ENCODE results near the gene RB1.

Gene RB1

DNA sequence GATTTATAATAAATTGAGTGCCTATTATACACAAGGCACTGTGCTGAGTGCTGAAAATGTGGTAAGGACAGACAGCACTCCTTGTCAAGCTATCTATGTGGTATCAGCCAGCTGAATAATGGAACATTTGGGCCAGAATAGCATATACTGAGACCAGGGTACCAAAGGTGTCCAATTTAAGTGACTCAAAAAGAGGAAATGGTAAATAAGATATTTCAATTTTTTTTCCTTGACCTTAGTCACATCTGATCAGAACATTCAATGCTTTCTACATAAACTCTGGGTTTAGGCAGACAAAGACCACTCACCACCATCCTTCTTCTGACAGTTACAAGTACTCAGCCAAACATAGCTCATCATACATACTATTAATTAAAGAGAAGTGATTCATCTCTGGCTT lies 186.1 kb downstream of the RB1 start:
- ChIA-PET CTCF (no interaction called here), POLR2A (ENCODE audit: low non-redundant PET) (no interaction called here)
- TF ChIP-seq, protein P1, sequence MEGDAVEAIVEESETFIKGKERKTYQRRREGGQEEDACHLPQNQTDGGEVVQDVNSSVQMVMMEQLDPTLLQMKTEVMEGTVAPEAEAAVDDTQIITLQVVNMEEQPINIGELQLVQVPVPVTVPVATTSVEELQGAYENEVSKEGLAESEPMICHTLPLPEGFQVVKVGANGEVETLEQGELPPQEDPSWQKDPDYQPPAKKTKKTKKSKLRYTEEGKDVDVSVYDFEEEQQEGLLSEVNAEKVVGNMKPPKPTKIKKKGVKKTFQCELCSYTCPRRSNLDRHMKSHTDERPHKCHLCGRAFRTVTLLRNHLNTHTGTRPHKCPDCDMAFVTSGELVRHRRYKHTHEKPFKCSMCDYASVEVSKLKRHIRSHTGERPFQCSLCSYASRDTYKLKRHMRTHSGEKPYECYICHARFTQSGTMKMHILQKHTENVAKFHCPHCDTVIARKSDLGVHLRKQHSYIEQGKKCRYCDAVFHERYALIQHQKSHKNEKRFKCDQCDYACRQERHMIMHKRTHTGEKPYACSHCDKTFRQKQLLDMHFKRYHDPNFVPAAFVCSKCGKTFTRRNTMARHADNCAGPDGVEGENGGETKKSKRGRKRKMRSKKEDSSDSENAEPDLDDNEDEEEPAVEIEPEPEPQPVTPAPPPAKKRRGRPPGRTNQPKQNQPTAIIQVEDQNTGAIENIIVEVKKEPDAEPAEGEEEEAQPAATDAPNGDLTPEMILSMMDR (conservative IDR thresholded peaks at IDR 0.05; ENCODE audit: low read depth): no peak
- no peak for DNase-seq (ENCODE audit: low spot score)
- no peak overlapping the region for H3K27ac ChIP-seq

DNA sequence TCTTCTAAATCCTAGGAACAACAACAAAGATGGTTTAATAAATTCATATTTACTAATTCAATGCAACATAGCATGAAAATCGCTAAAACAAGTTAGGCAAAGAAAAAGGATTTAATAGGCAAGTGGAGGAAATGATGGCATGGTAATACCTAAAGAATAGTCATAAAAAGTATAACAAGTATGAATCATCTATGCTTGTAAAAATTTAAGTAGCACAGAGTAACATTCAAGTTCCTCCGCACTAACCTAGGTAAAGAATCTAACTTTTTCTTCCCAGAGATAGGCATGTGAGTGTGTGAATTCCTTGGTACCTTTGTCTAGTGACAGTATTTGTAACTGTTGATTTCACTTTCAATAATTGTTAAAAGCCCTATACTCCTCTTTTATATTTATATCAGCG lies 186.7 kb downstream of the RB1 start:
- CTCF ChIA-PET: no interaction called here
- POLR2A ChIA-PET (ENCODE audit: low non-redundant PET): no interaction called here
- H3K27ac ChIP-seq: no peak overlapping the region
- DNase-seq (ENCODE audit: low spot score): no peak
- TF ChIP-seq, protein P1 (conservative IDR thresholded peaks at IDR 0.05; ENCODE audit: low read depth): no peak

DNA sequence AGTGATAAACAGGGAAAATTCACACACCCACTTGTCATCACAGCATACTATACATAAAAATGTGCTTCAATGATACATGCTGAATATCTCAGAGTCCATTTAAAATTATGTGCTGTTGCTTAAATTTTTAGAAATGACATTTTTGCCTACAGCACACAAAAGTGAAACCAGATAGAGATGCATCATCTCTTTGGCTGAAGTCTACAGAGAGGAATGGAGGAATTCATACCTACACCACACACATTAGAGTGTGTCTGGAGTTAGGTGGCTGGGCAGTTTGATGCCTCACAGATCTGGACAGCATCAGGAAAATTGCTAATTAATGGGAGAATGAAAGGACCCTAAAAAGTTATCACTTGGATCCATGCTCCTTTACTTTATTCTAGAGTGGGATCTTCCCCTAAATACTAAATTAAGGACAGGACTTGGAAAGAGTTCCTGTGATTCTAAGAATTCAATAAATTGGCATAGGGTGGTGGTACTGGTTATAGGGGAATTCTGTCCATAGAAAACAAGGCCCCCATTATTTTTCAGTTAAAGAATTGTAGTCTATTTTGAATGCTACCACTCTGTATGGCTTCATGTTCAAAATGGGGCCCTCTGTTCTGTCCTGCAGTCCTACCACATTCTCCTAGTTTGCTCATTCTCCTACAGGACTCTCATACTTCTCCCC lies 188.0 kb downstream of the RB1 start:
- ChIA-PET POLR2A (ENCODE audit: low non-redundant PET) (no interaction called here), CTCF (no interaction called here)

DNA sequence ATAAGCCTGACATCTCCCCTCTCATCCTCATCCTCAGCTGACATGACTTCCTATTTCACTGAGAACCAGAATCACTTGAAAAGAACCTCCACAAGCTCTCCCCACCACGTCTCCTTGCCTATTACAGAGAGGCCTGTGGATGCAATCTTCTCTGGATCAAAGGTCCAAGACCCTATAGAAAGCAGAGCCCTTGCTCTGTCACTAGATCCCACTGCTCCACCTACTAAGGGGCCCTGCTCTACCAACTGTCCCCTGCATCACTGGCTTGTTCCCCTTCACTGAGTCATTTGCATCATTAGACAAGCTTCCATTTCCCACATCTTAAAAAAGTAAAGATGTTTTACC lies 188.5 kb downstream of the RB1 start:
- DNase-seq (ENCODE audit: low spot score): no peak
- CTCF ChIA-PET: no interaction called here
- TF ChIP-seq, protein P1 (conservative IDR thresholded peaks at IDR 0.05; ENCODE audit: low read depth): no peak
- POLR2A ChIA-PET (ENCODE audit: low non-redundant PET): no interaction called here
- H3K27ac ChIP-seq: no peak overlapping the region

More for the DNA sequence above, 188.0 kb downstream of the RB1 start:
- no peak overlapping the region for H3K27ac ChIP-seq
- TF ChIP-seq, protein P1 (conservative IDR thresholded peaks at IDR 0.05; ENCODE audit: low read depth): no peak
- DNase-seq (ENCODE audit: low spot score): no peak

DNA sequence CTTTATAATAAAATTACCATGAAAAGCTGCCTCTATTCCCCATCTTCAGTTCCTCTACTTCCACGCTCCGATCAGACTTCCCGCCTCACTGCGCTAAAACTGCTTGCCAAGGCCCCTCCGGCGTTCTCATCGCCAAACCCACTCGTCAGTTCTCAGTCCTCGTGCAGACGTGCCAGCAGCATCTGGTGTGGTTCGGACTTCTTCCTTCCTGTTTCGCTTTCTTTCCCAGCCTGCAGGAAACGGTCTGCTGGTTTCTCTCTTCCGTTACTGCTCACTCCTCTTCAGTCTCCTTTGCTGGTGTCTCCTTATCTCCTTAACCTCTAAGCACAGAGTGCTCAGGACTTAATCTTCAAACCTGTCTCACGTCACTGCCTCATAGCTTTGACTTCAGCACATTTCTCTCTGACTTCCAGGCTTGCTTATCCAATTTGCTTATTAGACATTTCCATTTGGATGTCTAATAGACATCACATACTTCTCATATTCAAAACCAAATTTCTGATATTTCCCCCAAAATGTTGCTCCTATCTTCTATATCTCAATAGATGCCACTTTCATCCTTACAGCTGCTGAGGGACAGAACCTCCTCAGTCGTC lies 189.0 kb downstream of the RB1 start:
- no peak overlapping the region for H3K27ac ChIP-seq
- TF ChIP-seq, protein P1 (conservative IDR thresholded peaks at IDR 0.05; ENCODE audit: low read depth): no peak
- no peak for DNase-seq (ENCODE audit: low spot score)
- CTCF ChIA-PET: no interaction called here
- POLR2A ChIA-PET (ENCODE audit: low non-redundant PET): no interaction called here

DNA sequence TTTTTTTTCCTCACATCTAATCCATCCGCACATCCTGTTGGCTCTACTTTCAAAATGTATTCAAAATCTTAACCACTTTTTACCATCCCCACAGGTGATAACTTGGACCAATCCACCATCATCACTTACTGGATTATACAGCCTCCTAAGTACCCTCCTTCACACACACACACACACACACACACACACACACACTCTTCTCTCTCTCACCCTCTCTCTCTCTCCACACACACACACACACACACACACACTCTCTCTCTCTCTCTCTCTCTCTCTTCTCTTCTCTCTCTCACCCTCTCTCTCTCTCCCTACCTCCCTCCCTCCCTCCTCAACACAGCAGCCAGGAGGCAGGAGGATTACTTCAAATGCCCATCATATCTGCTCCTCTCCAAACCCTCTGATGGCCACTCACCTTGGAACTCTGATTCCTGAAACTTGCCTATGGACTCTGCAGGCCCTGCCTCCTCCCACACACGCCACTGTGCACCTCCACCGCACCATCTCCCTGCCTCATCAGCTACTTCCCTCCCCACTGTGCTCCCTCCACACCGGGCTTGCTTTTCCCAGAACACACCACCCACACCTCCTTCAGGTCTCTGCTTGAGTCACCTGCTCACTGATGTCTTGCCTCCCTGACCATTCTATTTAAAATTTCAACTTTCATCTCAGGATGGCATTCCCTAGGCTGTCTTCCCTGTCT lies 189.7 kb downstream of the RB1 start:
- ChIA-PET POLR2A (ENCODE audit: low non-redundant PET) (no interaction called here), CTCF (no interaction called here)
- H3K27ac ChIP-seq: peak overlapping the region; percentile 40; the same call in 1 of the 2 replicates
- TF ChIP-seq, protein P1 (conservative IDR thresholded peaks at IDR 0.05; ENCODE audit: low read depth): no peak
- no peak for DNase-seq (ENCODE audit: low spot score)

Data from RWPE1 (cell line).